Measurements from ENCODE around the gene CHST10. TPM values are rescaled to one million over a fixed set of nuclear protein-coding genes. Genes with fewer than 3 reads are reported as not detected.

CHST10 gene
- total RNA-seq, 1 experiment from 2014 or later, result 13.4 TPM

DNA sequence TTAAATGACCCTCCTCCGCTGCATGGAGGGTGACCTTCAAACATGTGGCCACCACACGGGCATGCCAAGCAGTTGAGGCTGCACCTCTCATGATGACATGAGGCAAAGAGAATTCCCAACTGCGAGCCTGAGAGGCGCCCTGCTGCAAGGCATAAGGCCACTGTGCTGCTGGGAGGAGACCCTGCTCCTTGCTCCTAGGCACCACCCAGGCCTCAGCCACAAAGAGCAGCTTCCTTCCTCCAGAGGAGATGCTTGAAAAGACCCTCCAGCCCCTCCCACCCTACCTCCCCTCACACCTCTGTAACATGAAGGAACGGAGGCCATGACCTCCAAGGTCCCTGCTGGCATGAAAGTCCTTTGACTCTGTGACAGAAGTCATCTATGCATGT is 11.4 kb downstream of the CHST10 start:
- no peak for TF ChIP-seq EZH2 (IDR thresholded peaks at IDR 0.05; ENCODE audit: low read length, unreplicated experiment)
- no peak for TF ChIP-seq EZH2phosphoT487 (IDR thresholded peaks at IDR 0.05; ENCODE audit: borderline replicate concordance, low read length)
- TF ChIP-seq, protein P1, sequence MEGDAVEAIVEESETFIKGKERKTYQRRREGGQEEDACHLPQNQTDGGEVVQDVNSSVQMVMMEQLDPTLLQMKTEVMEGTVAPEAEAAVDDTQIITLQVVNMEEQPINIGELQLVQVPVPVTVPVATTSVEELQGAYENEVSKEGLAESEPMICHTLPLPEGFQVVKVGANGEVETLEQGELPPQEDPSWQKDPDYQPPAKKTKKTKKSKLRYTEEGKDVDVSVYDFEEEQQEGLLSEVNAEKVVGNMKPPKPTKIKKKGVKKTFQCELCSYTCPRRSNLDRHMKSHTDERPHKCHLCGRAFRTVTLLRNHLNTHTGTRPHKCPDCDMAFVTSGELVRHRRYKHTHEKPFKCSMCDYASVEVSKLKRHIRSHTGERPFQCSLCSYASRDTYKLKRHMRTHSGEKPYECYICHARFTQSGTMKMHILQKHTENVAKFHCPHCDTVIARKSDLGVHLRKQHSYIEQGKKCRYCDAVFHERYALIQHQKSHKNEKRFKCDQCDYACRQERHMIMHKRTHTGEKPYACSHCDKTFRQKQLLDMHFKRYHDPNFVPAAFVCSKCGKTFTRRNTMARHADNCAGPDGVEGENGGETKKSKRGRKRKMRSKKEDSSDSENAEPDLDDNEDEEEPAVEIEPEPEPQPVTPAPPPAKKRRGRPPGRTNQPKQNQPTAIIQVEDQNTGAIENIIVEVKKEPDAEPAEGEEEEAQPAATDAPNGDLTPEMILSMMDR (conservative IDR thresholded peaks at IDR 0.05; ENCODE audit: low read depth, low read length), result no peak
- intact Hi-C loops (cut with micrococcal nuclease), result no loop called here

DNA sequence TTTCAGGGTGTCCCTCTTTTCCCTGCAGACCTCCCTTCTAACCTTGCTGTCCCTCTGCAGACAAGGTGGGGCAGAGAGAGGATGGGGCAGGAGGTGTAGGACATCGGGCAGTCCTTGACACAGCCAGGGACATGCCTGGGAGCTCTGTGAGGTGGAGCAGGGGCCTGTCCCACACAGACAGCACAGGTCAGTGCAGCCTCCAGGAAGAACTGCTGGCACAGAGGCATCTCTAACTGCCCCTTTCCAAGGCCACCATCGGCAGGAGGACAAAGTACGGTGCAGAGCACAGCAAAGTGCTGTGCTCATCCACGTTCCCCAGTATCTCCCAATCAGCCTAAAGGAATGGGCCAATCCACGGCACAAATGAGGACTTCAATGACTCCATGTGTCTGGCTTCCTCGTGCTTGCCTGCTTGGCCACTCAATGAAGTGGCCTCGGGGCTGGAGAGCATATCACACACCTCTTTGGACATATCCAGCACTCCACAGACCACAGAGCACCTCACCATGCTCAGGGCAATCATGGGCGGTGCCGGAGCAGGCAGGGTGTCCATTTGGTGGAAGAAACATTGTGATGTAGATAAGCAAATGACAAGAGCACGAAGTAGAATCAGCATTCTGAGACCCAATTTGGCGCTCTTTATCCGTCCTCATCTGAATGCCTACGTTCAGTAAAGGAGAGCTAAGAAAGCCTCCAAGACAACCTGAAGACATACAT is 11.9 kb downstream of the CHST10 start:
- Histone ChIP-seq H3K27ac (ENCODE audit: low read length) (no peak overlapping the region), H3K79me2 (ENCODE audit: low read length) (no peaks in the 10 kb centered on the region), H2AFZ (ENCODE audit: low read length) (no peak overlapping the region), H3K9ac (ENCODE audit: low read length) (no peak overlapping the region), H3K9me3 (ENCODE audit: low read length) (no peaks in the 10 kb centered on the region), H3F3A (ENCODE audit: low read length, unreplicated experiment) (no peaks in the 10 kb centered on the region), H3K36me3 (ENCODE audit: low read depth, low read length) (peaks cover 5% of the 10 kb centered on the region), H3K4me2 (ENCODE audit: low read length) (no peak overlapping the region), H3K4me3 (ENCODE audit: low read length) (no peak overlapping the region), H3K9me2 (replicated peaks; ENCODE audit: low read length) (no peaks in the 10 kb centered on the region), H3K4me1 (ENCODE audit: insufficient read depth, low read length) (no peaks in the 10 kb centered on the region), H3K27me3 (ENCODE audit: low read length) (no peaks in the 10 kb centered on the region), H4K20me1 (ENCODE audit: low read length) (no peaks in the 10 kb centered on the region)
- intact Hi-C loops (cut with micrococcal nuclease), result no loop called here
- BruUV-seq (replicated peaks), result no TSS peak
- ATAC-seq, result no peak
- POLR2A ChIA-PET (ENCODE audit: unreplicated experiment), result no interaction called here
- CTCF ChIA-PET, result no interaction called here
- no peak for TF ChIP-seq EZH2 (IDR thresholded peaks at IDR 0.05; ENCODE audit: low read length, unreplicated experiment)
- TF ChIP-seq, protein P1 (conservative IDR thresholded peaks at IDR 0.05; ENCODE audit: low read depth, low read length), result no peak
- TF ChIP-seq EZH2phosphoT487 (IDR thresholded peaks at IDR 0.05; ENCODE audit: borderline replicate concordance, low read length), result no peak
- no peak for DNase-seq

More for the DNA sequence above, 11.4 kb downstream of the CHST10 start:
- Histone ChIP-seq H3K36me3 (ENCODE audit: low read depth, low read length) (peaks cover 5% of the 10 kb centered on the region), H3K4me3 (ENCODE audit: low read length) (no peak overlapping the region), H3K27me3 (ENCODE audit: low read length) (no peaks in the 10 kb centered on the region), H4K20me1 (ENCODE audit: low read length) (no peaks in the 10 kb centered on the region), H3K9me2 (replicated peaks; ENCODE audit: low read length) (no peaks in the 10 kb centered on the region), H2AFZ (ENCODE audit: low read length) (no peak overlapping the region), H3K4me2 (ENCODE audit: low read length) (no peak overlapping the region), H3K9ac (ENCODE audit: low read length) (no peak overlapping the region), H3K79me2 (ENCODE audit: low read length) (no peaks in the 10 kb centered on the region), H3K4me1 (ENCODE audit: insufficient read depth, low read length) (no peaks in the 10 kb centered on the region), H3K9me3 (ENCODE audit: low read length) (no peaks in the 10 kb centered on the region), H3F3A (ENCODE audit: low read length, unreplicated experiment) (no peaks in the 10 kb centered on the region), H3K27ac (ENCODE audit: low read length) (no peak overlapping the region)
- ChIA-PET CTCF (no interaction called here), POLR2A (ENCODE audit: unreplicated experiment) (no interaction called here)
- no peak for ATAC-seq
- BruUV-seq (replicated peaks), result no TSS peak
- no peak for DNase-seq

DNA sequence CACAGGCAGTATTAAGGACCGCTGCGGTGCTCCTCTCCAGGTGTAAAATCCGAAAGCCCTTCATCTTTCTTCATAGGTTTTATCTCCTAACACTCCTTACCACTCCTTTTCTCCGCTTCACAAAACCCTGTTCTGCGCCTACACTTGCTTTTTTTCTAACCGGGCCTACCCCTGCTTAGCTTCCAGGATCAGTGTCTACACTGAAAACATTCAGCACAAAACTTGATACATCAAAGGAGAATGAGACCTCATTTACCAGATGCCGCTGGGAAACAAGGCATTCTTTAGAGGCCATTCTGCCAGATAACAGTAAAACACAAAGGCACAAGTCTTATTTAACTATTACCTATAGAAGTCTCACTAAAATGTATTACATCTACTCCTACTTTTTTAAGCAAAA is 13.1 kb downstream of the CHST10 start:
- no TSS peak for BruUV-seq (replicated peaks)
- Histone ChIP-seq H3K27me3 (ENCODE audit: low read length) (no peaks in the 10 kb centered on the region), H3K36me3 (ENCODE audit: low read depth, low read length) (peaks cover 5% of the 10 kb centered on the region), H3F3A (ENCODE audit: low read length, unreplicated experiment) (no peaks in the 10 kb centered on the region), H3K9me2 (replicated peaks; ENCODE audit: low read length) (no peaks in the 10 kb centered on the region), H3K27ac (ENCODE audit: low read length) (no peak overlapping the region), H2AFZ (ENCODE audit: low read length) (no peak overlapping the region), H3K79me2 (ENCODE audit: low read length) (no peaks in the 10 kb centered on the region), H3K4me3 (ENCODE audit: low read length) (no peak overlapping the region), H4K20me1 (ENCODE audit: low read length) (no peaks in the 10 kb centered on the region), H3K9ac (ENCODE audit: low read length) (no peak overlapping the region), H3K4me1 (ENCODE audit: insufficient read depth, low read length) (no peaks in the 10 kb centered on the region), H3K4me2 (ENCODE audit: low read length) (no peak overlapping the region), H3K9me3 (ENCODE audit: low read length) (no peaks in the 10 kb centered on the region)
- DNase-seq (no peak), ATAC-seq (no peak)
- TF ChIP-seq, protein P1 (conservative IDR thresholded peaks at IDR 0.05; ENCODE audit: low read depth, low read length), result no peak
- TF ChIP-seq EZH2 (IDR thresholded peaks at IDR 0.05; ENCODE audit: low read length, unreplicated experiment) (no peak), EZH2phosphoT487 (IDR thresholded peaks at IDR 0.05; ENCODE audit: borderline replicate concordance, low read length) (no peak)
- intact Hi-C loops (cut with micrococcal nuclease), result no loop called here
- ChIA-PET POLR2A (ENCODE audit: unreplicated experiment) (no interaction called here), CTCF (no interaction called here)
